Psoas muscle (tissue), 8 donors: ENCODE results near the gene RREB1. TPM values are rescaled to one million over a fixed set of nuclear protein-coding genes. Genes with fewer than 3 reads are reported as not detected.
A peak's percentile ranks its signal among the peaks of the same experiment; 100 is the strongest.

ENCODE experiments used
- ATAC-seq, 4 donors: fragments of 200-7000 bp; cut with Tn5 transposase; one replicate each; pipeline ENCODE4 v1.9.1; 2020; ENCODE audit warnings: moderate library complexity in 3 of 4, mild to moderate bottlenecking in 2 of 4
- DNase-seq, 2 donors: peaks; one replicate each; pipeline ENCODE4 v3.0.0-alpha.2; 2020
- H3K27ac ChIP-seq: fragments of 200-600 bp; one replicate; pipeline ENCODE4 v1.8.0; 2022
- H3K27me3 ChIP-seq, 3 donors: fragments of 200-600 bp in 1 of 3; one replicate each; pipeline versions ENCODE4 v1.6.1 to v1.8.0; 2013 to 2022; ENCODE audit warnings: low read length in 2 of 3, mild to moderate bottlenecking in 2 of 3, moderate library complexity in 1 of 3; ENCODE audit not compliant: insufficient read depth in 3 of 3
- H3K36me3 ChIP-seq, 2 donors: fragments of 200-600 bp in 1 of 2; one replicate each; pipeline versions ENCODE4 v1.6.1 to v1.8.0; 2013 to 2022; ENCODE audit warnings: low read depth in 1 of 2, mild to moderate bottlenecking in 1 of 2, moderate library complexity in 1 of 2; ENCODE audit not compliant: insufficient read depth in 1 of 2
- H3K4me1 ChIP-seq: fragments of 200-600 bp; one replicate; pipeline ENCODE4 v1.8.0; 2022
- H3K4me3 ChIP-seq: fragments of 200-600 bp; one replicate; pipeline ENCODE4 v1.8.0; 2022; ENCODE audit warnings: mild to moderate bottlenecking
- H3K9me3 ChIP-seq: fragments of 200-600 bp; one replicate; pipeline ENCODE4 v1.8.0; 2022
- WGBS, 3 donors: extraction: QIAGEN DNeasy Blood & Tissue Kit; methylation state at CpG; one replicate each; pipeline versions ENCODE4 v1.1.6 to v1.1.7; 2013; 5-methylcytosine and 5-hydroxymethylcytosine counted together
- intact Hi-C, 2 donors: fragments of 100-400 bp; cut with DNase I; formaldehyde crosslinking; loops; one replicate each; pipeline versions ENCODE4 v1.11.0 to v1.14.2; 2022
- polyA plus RNA-seq, 3 donors: library from polyadenylated mRNA; stranded (reverse); fragments of 200-250 nt; gene quantifications; one replicate each; pipeline ENCODE4 v1.2.3, GENCODE V29; 2013
- total RNA-seq, 4 donors: library from RNA; stranded (reverse); fragmentation: NEBNext Ultra II Directional in 2 of 4; extraction: Animal tissue kit (Norgen Biotek cat#: 25700) in 2 of 4; gene quantifications; one replicate each; pipeline versions ENCODE4 v1.2.1 to v1.2.4, GENCODE V29; 2021 to 2023
- TF ChIP-seq, protein P1 (sequence below): fragments of 200-600 bp; IDR thresholded peaks from one replicate; pipeline ENCODE4 v1.8.0; 2022; ENCODE audit warnings: antibody characterized with exemption
- donor health status: healthy with polysubstance abuse.
- donor health status: DM: no; HTN: no; CAD: no; lungs with moderate emphysema.
- donor health status: Bipolar disorder and iron deficiency.
- donor health status: healthy.
- donor health status: DM: yes; HTN: yes; CAD: no.
- donor health status: DM: no; HTN: no; CAD: no.
- donor health status: DM: no; HTN: no; CAD: no.
- donor health status: DM: yes; HTN: yes; CAD: no.

RREB1 gene
- total and polyA plus RNA-seq, 7 donors, result 4.6 to 49.4 (median 32.7) TPM

GRCh38 chr6:7256785-7257184 lies 149.0 kb downstream of the RREB1 start:
- TF ChIP-seq, protein P1, sequence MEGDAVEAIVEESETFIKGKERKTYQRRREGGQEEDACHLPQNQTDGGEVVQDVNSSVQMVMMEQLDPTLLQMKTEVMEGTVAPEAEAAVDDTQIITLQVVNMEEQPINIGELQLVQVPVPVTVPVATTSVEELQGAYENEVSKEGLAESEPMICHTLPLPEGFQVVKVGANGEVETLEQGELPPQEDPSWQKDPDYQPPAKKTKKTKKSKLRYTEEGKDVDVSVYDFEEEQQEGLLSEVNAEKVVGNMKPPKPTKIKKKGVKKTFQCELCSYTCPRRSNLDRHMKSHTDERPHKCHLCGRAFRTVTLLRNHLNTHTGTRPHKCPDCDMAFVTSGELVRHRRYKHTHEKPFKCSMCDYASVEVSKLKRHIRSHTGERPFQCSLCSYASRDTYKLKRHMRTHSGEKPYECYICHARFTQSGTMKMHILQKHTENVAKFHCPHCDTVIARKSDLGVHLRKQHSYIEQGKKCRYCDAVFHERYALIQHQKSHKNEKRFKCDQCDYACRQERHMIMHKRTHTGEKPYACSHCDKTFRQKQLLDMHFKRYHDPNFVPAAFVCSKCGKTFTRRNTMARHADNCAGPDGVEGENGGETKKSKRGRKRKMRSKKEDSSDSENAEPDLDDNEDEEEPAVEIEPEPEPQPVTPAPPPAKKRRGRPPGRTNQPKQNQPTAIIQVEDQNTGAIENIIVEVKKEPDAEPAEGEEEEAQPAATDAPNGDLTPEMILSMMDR, result no peak
- H3K27me3 ChIP-seq, result no peaks in the 10 kb centered on the region
- H3K27ac ChIP-seq, result no peak overlapping the region
- peaks cover 0 to 9% of the 10 kb centered on the region in 2 donors for H3K36me3 ChIP-seq
- H3K4me1 ChIP-seq, result peaks cover 8% of the 10 kb centered on the region
- no peak overlapping the region for H3K4me3 ChIP-seq
- WGBS, 3 donors, result 95 to 96% (median 96%) methylated on average over 4 of the region's 4 CpGs
- DNase-seq (no peak), ATAC-seq (no peak)
- intact Hi-C loops, result no loop called here
- peaks cover 10% of the 10 kb centered on the region for H3K9me3 ChIP-seq

GRCh38 chr6:7257521-7258230 lies 149.9 kb downstream of the RREB1 start:
- Histone ChIP-seq H3K4me3 (no peak overlapping the region), H3K4me1 (peaks cover 8% of the 10 kb centered on the region), H3K9me3 (peaks cover 10% of the 10 kb centered on the region), H3K36me3 (no peaks in the 10 kb centered on the region), H3K27me3 (no peaks in the 10 kb centered on the region), H3K27ac (no peak overlapping the region)
- DNase-seq, result no peak
- intact Hi-C loops, result no loop called here
- TF ChIP-seq, protein P1, result no peak
- ATAC-seq, result no peak
- WGBS, 3 donors, result 93 to 97% (median 94%) methylated on average over 18 of the region's 18 CpGs

DNA sequence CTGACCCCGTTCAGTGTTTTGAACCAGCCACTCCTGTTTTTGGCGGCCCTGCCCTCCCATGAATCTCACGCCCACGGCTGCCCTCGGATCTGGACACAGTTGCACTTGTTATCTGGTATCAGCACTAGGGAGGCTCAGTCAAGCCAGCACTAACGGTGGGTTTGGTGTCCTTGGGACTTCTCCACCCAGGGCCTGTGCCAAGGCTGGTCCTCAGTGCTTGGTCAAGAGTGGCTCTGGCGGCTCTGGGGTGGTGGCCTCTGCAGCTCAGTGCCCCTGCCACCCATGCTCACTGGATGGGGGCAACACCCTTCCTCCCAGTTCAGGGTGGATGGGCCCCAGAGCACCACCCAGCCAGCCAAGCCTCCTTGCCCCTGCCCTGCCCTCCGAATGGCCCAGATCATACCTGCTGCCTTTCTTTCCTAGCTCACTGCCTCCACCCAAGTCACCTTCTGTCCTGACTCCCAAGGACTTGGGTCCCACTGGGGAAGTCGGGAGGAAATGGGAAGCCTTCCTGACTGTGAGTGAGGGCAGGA lies 150.5 kb downstream of the RREB1 start:
- H3K27ac ChIP-seq, result no peak overlapping the region
- H3K36me3 ChIP-seq, result no peaks in the 10 kb centered on the region
- DNase-seq (no peak), ATAC-seq (no peak)
- peaks cover 8% of the 10 kb centered on the region for H3K4me1 ChIP-seq
- intact Hi-C loops, result no loop called here
- H3K9me3 ChIP-seq, result peaks cover 10% of the 10 kb centered on the region
- TF ChIP-seq, protein P1, result no peak
- H3K27me3 ChIP-seq, result no peaks in the 10 kb centered on the region
- no peak overlapping the region for H3K4me3 ChIP-seq
- WGBS, 3 donors, result 84 to 88% (median 86%) methylated on average over 9 of the region's 9 CpGs

DNA sequence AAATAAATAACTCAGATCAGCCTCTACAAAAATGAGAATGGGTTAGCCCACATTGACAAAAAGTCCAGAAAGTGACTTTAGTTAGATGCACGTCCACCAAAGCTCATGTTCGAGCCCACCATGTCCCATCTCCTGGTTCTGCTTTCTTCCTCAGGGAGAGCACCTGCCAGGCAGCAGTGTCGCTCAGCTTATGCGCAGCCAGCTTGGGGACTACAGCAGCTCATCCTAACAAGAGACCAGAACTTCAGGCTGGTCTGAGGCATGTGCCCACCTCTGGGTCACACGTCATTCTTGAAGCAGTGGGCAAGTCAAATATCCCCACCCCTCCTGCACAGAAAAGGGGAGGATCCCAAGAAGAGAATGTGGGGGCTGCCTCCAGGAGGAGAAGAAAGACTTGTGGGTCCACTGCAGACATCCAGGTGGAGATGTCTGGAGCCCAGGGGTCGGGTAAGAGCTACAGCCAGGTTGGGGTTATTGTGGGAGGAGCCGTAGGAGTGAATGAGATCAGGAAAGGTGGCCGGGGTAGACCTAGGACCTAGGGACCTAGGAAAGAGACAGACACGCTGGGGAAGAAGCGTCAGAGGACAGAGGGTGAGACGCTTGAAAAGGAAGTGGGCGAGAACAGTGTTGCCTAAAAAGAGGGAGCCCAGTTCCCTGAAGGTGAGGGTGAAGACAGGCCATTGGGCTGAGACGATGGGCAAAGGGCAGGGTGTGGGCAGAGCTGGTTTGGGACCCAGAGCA lies 152.7 kb downstream of the RREB1 start:
- H3K27ac ChIP-seq, result peak overlapping the region; percentile 77
- no peaks in the 10 kb centered on the region for H3K36me3 ChIP-seq
- peak overlapping the region; percentile 87 for H3K4me3 ChIP-seq
- no peak for DNase-seq
- 56 to 68% (median 65%) methylated on average over 12 to 13 of the region's 13 CpGs for WGBS, 3 donors
- H3K9me3 ChIP-seq, result peaks cover 6% of the 10 kb centered on the region
- H3K27me3 ChIP-seq, result no peaks in the 10 kb centered on the region
- TF ChIP-seq, protein P1, result no peak
- peaks cover 8% of the 10 kb centered on the region for H3K4me1 ChIP-seq
- intact Hi-C loops, result no loop called here
- ATAC-seq, result peak in 3 of 4 donors; percentile 13 to 32 (median 23)
